ENCODE results near the gene TMEFF2. TPM values are rescaled to one million over a fixed set of nuclear protein-coding genes. Genes with fewer than 3 reads are reported as not detected.

Gene TMEFF2
- total RNA-seq, 4 donors from 2014 or later = 0.27 to 0.32 TPM; not detected in 2

GRCh38 chr2:191995285-191995684 lies 199.4 kb downstream of the TMEFF2 start:
- TF ChIP-seq POLR2A (IDR thresholded peaks at IDR 0.05) (no peak), POLR2AphosphoS5 (IDR thresholded peaks at IDR 0.05) (no peak), CTCF (IDR thresholded peaks at IDR 0.05) (no peak), EP300 (IDR thresholded peaks at IDR 0.05; ENCODE audit: low read depth) (no peak)
- no peaks in the 10 kb centered on the region for H3K4me1 ChIP-seq
- no peaks in the 10 kb centered on the region for H3K27me3 ChIP-seq
- WGBS, 2 donors (ENCODE audit: low coverage in 1 of 2) = 70% methylated on average over 2 of the region's 2 CpGs
- no peaks in the 10 kb centered on the region for H3K9me3 ChIP-seq
- no peak overlapping the region for H3K27ac ChIP-seq
- DNase-seq = no peak
- intact Hi-C loops (cut with DNase I; ENCODE audit: low total_unique reads) = no loop called here
- H3K4me3 ChIP-seq = no peak overlapping the region
- in situ Hi-C loops (cut with MboI; ENCODE audit: low pct_ligation_motif_present in 1 of 4, low pct_unique_long_range_greater_than_20kb in 1 of 4, low sequenced_read_pairs in 3 of 4) = no loop called here
- no peaks in the 10 kb centered on the region for H3K36me3 ChIP-seq

GRCh38 chr2:191994749-191995148 lies 200.0 kb downstream of the TMEFF2 start:
- TF ChIP-seq POLR2A (IDR thresholded peaks at IDR 0.05) (no peak), CTCF (IDR thresholded peaks at IDR 0.05) (no peak), EP300 (IDR thresholded peaks at IDR 0.05; ENCODE audit: low read depth) (no peak), POLR2AphosphoS5 (IDR thresholded peaks at IDR 0.05) (no peak)
- DNase-seq = no peak
- intact Hi-C loops (cut with DNase I; ENCODE audit: low total_unique reads) = no loop called here
- Histone ChIP-seq H3K36me3 (no peaks in the 10 kb centered on the region), H3K27me3 (no peaks in the 10 kb centered on the region), H3K4me3 (no peak overlapping the region), H3K27ac (no peak overlapping the region), H3K4me1 (no peaks in the 10 kb centered on the region), H3K9me3 (no peaks in the 10 kb centered on the region)
- 83 to 88% methylated on average over 1 to 2 of the region's 2 CpGs for WGBS, 2 donors (ENCODE audit: low coverage in 1 of 2)
- in situ Hi-C loops (cut with MboI; ENCODE audit: low pct_ligation_motif_present in 1 of 4, low pct_unique_long_range_greater_than_20kb in 1 of 4, low sequenced_read_pairs in 3 of 4) = no loop called here

GRCh38 chr2:191991442-191991841 lies 203.3 kb downstream of the TMEFF2 start:
- 63 to 65% methylated on average over 5 of the region's 5 CpGs for WGBS, 2 donors (ENCODE audit: low coverage in 1 of 2)

GRCh38 chr2:191985740-191986139 lies 209.0 kb downstream of the TMEFF2 start:
- Histone ChIP-seq H3K27ac (no peak overlapping the region), H3K4me3 (no peak overlapping the region), H3K27me3 (no peaks in the 10 kb centered on the region), H3K4me1 (no peaks in the 10 kb centered on the region), H3K9me3 (no peaks in the 10 kb centered on the region), H3K36me3 (no peaks in the 10 kb centered on the region)
- no peak for DNase-seq
- in situ Hi-C loops (cut with MboI; ENCODE audit: low pct_ligation_motif_present in 1 of 4, low pct_unique_long_range_greater_than_20kb in 1 of 4, low sequenced_read_pairs in 3 of 4) (no loop called here), intact Hi-C loops (cut with DNase I; ENCODE audit: low total_unique reads) (no loop called here)
- TF ChIP-seq EP300 (IDR thresholded peaks at IDR 0.05; ENCODE audit: low read depth) = no peak
- TF ChIP-seq CTCF (IDR thresholded peaks at IDR 0.05) = no peak
- WGBS, 2 donors (ENCODE audit: low coverage in 1 of 2) = 54 to 58% methylated on average over 2 of the region's 2 CpGs

More at GRCh38 chr2:191991442-191991841, 203.3 kb downstream of the TMEFF2 start:
- Histone ChIP-seq H3K27me3 (no peaks in the 10 kb centered on the region), H3K4me1 (no peaks in the 10 kb centered on the region), H3K36me3 (no peaks in the 10 kb centered on the region), H3K27ac (no peak overlapping the region), H3K4me3 (no peak overlapping the region), H3K9me3 (no peaks in the 10 kb centered on the region)
- in situ Hi-C loops (cut with MboI; ENCODE audit: low pct_ligation_motif_present in 1 of 4, low pct_unique_long_range_greater_than_20kb in 1 of 4, low sequenced_read_pairs in 3 of 4) = no loop called here
- intact Hi-C loops (cut with DNase I; ENCODE audit: low total_unique reads) = no loop called here
- TF ChIP-seq POLR2A (IDR thresholded peaks at IDR 0.05) = no peak
- no peak for TF ChIP-seq CTCF (IDR thresholded peaks at IDR 0.05)
- TF ChIP-seq POLR2AphosphoS5 (IDR thresholded peaks at IDR 0.05) = no peak
- no peak for TF ChIP-seq EP300 (IDR thresholded peaks at IDR 0.05; ENCODE audit: low read depth)
- no peak for DNase-seq
